LHCN-M2 (cell line): Measurements from ENCODE around the gene APBA1. TPM values are rescaled to one million over a fixed set of nuclear protein-coding genes. Genes with fewer than 3 reads are reported as not detected.

Experiments
- DNase-seq: peaks from one replicate; pipeline ENCODE4 v3.0.0-alpha.2; 2012; ENCODE audit warnings: low read depth
- polyA plus RNA-seq: library from polyadenylated mRNA; unstranded; fragments of >200 nt; gene quantifications from one replicate; pipeline ENCODE4 v1.2.1, GENCODE V29; 2012; ENCODE audit warnings: missing spikeins
- total RNA-seq: library from RNA; depleted of rRNA; stranded (reverse); fragments of >200 nt; gene quantifications from 2 replicates; pipeline ENCODE4 v1.2.3, GENCODE V29; 2014; rRNA removed

The APBA1 gene
- total RNA-seq = 3.1 TPM in 2 replicates
- 6.4 TPM for polyA plus RNA-seq

GRCh38 chr9:69671879-69672595 is at the start of gene APBA1:
TSS of gene APBA1 (minus strand) at chr9:69672371.
- DNase-seq = peak; percentile 61

DNA sequence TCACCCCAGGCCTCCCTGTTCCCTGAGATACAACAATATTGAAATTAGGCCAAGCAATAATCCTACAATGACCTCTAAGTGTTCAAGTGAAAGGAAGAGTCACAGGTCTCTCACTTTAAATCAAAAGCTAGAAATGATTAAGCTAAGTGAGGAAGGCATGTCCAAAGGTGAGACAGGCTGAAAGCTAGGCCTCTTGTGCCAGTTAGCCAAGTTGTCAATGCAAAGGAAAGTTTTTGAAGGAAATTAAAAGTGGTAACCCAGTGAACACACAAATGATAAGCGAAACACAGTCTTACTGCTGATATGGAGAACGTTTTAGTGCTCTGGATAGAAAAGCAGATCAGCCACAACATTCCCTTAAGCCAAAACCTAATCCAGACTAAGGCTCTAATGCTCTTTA is 47.8 kb upstream of the APBA1 start:
- no peak for DNase-seq

DNA sequence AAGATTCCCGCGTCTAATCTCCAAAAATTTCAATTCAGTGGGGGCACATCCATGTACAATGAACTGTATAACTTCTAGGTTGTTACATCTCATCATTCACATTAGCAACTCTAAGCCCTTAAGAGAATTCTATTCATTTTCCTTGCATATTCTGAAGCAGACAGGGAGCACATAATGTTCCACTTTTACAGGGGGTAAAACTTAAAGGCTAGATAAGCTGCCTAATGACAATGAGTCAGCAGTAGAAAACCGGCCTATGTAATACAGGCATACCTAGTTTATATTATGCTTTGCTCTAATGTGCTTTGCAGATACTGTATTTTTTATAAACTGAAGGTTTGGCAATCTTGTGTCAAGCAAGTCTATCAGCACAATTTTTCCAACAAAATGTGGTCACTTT is 47.2 kb upstream of the APBA1 start:
- DNase-seq = no peak

DNA sequence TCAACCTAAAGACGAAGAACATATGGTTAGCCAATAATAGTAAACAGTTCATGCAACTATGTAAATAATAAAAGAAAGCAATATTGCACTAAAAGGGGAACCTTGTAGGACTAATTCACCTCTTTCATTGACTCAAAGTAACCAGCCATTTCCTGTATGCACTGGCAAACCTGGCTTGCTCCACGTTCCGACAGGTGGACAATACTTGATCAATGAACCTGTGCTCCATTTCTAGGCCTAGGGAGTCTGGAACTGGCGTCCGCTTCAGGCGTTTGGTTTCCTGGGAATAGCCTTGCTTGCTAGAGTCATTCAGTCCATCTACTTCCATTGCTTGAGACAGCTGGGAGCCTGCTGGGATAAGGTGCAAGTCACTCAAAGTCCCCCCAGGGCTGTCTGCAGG is 46.0 kb upstream of the APBA1 start:
- DNase-seq = no peak

- no peak for DNase-seq
Measured at GRCh38 chr9:69715825-69716224, 43.7 kb upstream of the APBA1 start.

DNA sequence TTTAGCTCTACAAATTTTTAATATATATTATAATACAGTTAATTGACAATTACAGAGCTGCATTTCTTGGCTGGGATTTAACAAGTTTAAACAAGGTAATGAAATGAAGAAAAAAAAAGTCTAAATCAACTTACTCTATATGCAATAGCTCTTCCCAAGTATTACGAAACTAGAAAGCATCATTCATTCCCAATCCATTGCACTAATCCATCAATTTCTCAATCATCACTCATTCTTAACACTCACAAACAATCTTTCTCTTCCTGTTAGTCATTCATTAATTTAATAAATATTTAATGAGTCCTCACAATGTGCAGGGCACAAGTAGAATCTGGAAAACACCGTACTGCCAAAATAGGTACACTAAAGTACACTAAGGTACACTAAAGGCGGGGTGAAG is 42.9 kb upstream of the APBA1 start:
- DNase-seq = no peak

DNA sequence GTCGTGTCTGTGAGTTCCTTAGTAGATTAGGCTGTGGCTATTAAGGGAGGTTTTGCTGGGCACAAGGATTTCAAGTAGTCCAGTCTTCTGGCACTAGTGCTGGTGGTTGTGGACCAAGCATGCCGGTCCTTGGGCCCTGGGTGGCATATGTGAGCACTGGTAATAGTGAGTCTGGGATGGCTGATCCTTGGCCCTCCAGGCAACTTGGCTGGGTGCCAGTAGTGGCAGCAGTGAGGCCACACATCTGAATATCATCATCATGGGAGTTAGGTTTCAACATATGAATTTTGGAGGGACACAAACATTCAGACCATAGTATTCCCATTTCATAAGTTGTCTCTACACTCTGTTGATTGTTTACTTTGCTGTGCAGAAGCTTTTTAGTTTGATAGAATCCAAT is 25.3 kb upstream of the APBA1 start:
- DNase-seq = no peak

GRCh38 chr9:69696802-69697201 is 24.6 kb upstream of the APBA1 start:
- peak; percentile 11 for DNase-seq

- no peak for DNase-seq
Measured at GRCh38 chr9:69689991-69690538, 17.9 kb upstream of the APBA1 start.

DNA sequence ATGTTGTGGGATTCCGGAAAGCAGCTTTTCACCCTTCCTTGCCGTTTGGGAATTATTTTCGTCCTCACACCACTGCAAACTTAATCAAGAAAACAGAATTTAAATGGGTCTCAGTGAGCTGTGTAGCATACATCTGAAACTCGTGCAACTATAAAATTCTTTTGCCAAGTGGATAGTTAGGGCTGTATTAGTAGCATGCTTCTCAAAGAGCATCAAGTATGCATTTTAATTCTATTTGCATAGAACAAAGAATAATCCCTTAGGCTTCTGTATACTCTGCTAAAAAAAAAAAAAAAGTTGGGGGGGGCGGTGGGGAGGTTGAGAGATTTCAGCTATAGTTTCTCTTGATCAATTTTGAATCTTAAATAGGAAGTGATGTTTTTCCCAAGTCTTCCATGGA is 11.8 kb upstream of the APBA1 start:
- no peak for DNase-seq

DNA sequence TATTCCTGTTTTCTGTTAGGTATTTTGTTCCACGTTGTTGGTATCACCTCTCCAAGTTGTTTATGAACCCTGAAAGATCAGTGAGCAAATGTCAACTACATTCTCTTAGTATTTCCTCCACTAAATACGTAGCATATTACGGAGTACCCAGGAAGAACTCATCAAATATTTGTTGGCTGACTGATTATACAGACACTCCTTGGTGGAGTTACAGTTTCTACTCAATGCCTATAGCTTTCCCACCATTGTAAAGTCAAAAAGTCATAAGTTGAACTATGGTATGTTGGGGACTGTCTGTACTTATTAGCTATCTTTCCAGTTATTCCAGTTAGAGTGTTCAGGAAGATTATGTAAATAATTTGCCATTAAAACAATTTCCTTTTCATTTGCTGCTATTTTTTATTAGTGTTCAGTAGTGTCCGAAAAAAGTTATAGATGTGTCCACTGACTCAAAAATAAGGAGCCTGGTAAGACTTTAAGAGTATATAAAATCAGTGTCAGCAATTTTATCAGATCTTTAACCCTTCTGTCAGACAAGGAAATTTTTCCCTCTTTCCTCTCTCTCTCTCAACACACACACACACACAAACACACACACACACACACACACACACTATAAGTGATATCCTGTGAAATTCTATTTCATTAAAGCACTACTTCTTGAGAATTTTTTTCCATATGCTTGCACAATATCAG is 6.8 kb upstream of the APBA1 start:
- DNase-seq = no peak

DNA sequence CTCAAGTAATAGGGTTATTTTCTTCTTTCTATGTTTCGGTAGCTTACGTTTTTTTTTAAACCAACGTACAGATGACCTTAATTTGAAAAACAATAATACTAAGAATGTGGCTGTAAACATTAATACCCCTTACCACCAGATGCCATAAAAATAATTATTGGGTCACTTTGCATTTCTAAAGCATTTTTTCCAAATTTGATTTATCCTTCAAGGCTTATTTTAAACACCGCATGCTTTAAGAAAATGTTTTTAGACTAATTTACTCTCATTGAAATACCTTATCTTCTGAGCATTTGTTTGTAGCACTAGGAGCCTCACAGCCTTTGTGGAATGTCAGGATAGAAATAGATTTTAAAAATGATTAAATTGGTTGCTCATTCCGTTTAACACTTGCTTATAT is 5.8 kb upstream of the APBA1 start:
- no peak for DNase-seq

DNA sequence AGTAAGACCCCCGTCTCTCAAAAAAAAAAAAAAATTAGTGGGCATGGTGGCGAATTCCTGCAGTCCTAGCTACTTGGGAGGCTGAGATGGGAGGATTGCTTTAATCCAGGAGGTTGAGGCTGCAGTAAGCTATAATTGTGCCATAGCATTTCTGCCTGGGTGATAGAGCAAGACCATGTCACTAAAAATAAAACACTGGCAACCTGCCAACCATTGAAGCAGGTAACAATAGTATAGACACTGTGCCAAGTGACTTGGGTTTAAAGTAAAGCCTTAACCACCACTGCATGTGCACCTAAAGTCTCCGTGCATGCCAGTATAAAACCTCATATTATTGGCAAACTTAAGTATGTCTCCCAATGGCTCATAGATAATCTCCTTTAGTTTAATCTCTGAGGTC is 3.4 kb upstream of the APBA1 start:
- no peak for DNase-seq

- DNase-seq = peak; percentile 83
Measured at GRCh38 chr9:69674716-69675438, 2.7 kb upstream of the APBA1 start.

DNA sequence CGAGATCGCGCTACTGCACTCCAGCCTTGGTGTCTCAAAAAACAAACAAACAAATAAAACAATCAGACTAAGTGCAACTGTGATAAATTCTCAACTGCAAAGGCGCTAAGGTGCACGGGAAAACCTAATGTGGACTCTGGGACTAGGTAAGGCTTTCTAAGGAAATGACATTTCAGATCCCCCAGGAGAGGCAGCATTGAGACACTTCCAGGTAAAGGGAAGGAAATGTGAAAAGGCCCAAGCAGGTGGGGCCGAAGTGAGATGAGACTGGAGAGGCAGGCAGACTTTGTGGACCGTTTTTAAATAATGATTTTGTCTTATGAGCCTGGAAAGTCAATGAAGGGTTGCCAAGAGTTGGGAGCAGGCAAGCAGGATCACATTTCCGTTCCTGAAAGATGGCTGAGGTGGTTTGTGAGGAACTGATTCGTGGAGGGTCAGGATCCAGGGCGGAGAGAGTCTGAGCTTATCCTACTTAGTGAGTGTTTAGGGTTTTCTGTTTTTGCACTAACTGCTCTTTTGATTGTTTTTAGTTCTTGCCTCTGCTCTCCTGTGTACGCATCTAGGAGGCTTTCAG is 2.0 kb upstream of the APBA1 start:
- no peak for DNase-seq

GRCh38 chr9:69673311-69673640 is 1.1 kb upstream of the APBA1 start:
- DNase-seq = no peak

GRCh38 chr9:69672596-69673310 is 582 bp upstream of the APBA1 start:
- peak; percentile 87 for DNase-seq

GRCh38 chr9:69671311-69671878 is 776 bp downstream of the APBA1 start:
- DNase-seq = no peak

- DNase-seq = no peak
Measured at GRCh38 chr9:69667306-69667705, 4.9 kb downstream of the APBA1 start.

DNA sequence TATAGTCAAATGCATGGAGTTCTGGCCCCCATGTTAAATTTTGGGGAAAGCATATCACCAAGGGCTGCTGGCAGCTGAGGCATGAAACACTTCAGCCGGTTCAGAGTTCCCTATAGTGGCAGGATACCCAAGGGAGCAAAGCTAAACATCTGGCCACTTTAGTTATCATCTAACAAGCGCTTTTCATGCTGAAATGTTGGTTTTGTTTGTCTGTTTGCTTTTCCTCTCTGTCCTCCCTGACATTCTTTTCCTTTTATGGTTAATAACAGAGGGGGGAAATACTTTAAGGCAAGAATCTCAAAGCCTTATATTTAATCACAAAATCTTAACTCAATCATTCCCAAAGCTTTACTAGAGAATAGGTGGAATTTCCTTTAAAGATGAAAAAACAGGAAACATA is 11.9 kb downstream of the APBA1 start:
- DNase-seq = no peak
